GM12892 (cell line): Measurements from ENCODE around the gene DDX3X.
"Not testable (repeated sequence)": the region's sequence is repeated elsewhere in the genome, so short reads cannot be mapped to it uniquely, and the experiment has no call there.

Experiments used
- DNase-seq: peaks from one replicate; pipeline ENCODE4 v3.0.0; 2011; ENCODE audit not compliant: insufficient read length
- FAIRE-seq: peaks from 2 replicates; lab custom pipeline; 2011; peaks lifted over from hg19 to GRCh38; lab: Jason Lieb, UNC
- POLR2A ChIP-seq: IDR thresholded peaks from 2 replicates; pipeline ENCODE4 v1.6.1; 2011; ENCODE audit warnings: low read depth, low read length, control low read depth
- POLR2AphosphoS5 ChIP-seq: IDR thresholded peaks from 2 replicates; pipeline ENCODE4 v1.6.1; 2011; ENCODE audit warnings: low read depth, low read length, control low read depth
- TAF1 ChIP-seq: IDR thresholded peaks from 2 replicates; pipeline ENCODE4 v1.6.1; 2011; ENCODE audit warnings: low read depth, mild to moderate bottlenecking, control low read depth, low read length, borderline replicate concordance

Gene DDX3X

GRCh38 chrX:41308884-41309647, 24.9 kb upstream of the DDX3X start:
- TF ChIP-seq POLR2A, result no peak
- no peak for TF ChIP-seq POLR2AphosphoS5
- TF ChIP-seq TAF1, result no peak
- DNase-seq (no peak), FAIRE-seq (peak; percentile 9)

- TF ChIP-seq TAF1 (no peak), POLR2AphosphoS5 (no peak), POLR2A (no peak)
- DNase-seq, result no peak
- FAIRE-seq, result no peak
Measured at GRCh38 chrX:41312786-41313185, 21.2 kb upstream of the DDX3X start.

- no peak for TF ChIP-seq POLR2AphosphoS5
- no peak for TF ChIP-seq TAF1
- TF ChIP-seq POLR2A, result no peak
- DNase-seq, result no peak
- FAIRE-seq, result no peak
Measured at GRCh38 chrX:41313419-41313818, 20.5 kb upstream of the DDX3X start.

GRCh38 chrX:41314204-41314603, 19.8 kb upstream of the DDX3X start:
- FAIRE-seq (no peak), DNase-seq (no peak)
- no peak for TF ChIP-seq TAF1

- FAIRE-seq (no peak), DNase-seq (no peak)
- TF ChIP-seq POLR2AphosphoS5, result no peak
- TF ChIP-seq POLR2A, result no peak
- TF ChIP-seq TAF1, result no peak
Measured at GRCh38 chrX:41314881-41315280, 19.1 kb upstream of the DDX3X start.

- DNase-seq, FAIRE-seq: not testable (repeated sequence)
Measured at GRCh38 chrX:41316266-41316665, 17.7 kb upstream of the DDX3X start.

GRCh38 chrX:41317477-41318208, 16.3 kb upstream of the DDX3X start:
- DNase-seq, result no peak
- no peak for TF ChIP-seq POLR2AphosphoS5
- no peak for TF ChIP-seq TAF1
- no peak for TF ChIP-seq POLR2A
- FAIRE-seq, result no peak

GRCh38 chrX:41320393-41320792, 13.6 kb upstream of the DDX3X start:
- DNase-seq (no peak), FAIRE-seq (no peak)
- TF ChIP-seq POLR2A (no peak), POLR2AphosphoS5 (no peak), TAF1 (no peak)

- DNase-seq (no peak), FAIRE-seq (peak; percentile 33)
- no peak for TF ChIP-seq TAF1
- no peak for TF ChIP-seq POLR2A
- TF ChIP-seq POLR2AphosphoS5, result no peak
Measured at GRCh38 chrX:41322821-41323603, 10.9 kb upstream of the DDX3X start.

GRCh38 chrX:41326431-41326830, 7.5 kb upstream of the DDX3X start:
- TF ChIP-seq POLR2A, result no peak
- TF ChIP-seq POLR2AphosphoS5, result no peak
- no peak for TF ChIP-seq TAF1

GRCh38 chrX:41327341-41327740, 6.6 kb upstream of the DDX3X start:
- FAIRE-seq (no peak), DNase-seq (no peak)
- TF ChIP-seq POLR2AphosphoS5 (no peak), POLR2A (no peak), TAF1 (no peak)

More at GRCh38 chrX:41326431-41326830, 7.5 kb upstream of the DDX3X start:
- FAIRE-seq, result no peak
- no peak for DNase-seq
